ENCODE measurements around the gene BTBD17.

DNA sequence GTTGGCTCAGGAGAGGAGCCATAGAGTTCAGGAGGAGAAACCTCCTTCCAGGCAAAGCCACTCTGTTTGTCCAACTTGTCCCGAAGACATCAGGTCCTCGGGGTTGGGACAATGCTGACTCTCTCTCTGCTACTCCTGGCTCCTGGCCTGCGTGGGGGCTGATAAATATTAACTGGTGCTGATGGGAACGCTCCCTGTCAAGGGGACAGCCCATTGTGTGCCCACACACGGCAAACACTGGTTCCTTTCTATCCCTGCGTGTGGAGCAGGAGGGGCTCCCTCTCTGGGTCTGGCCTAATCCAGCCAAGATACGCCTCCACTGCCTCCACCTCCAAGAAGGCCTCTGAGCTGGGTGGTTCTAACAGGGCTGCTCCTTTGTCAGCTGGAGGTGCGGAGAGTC is 31.2 kb downstream of the BTBD17 start:
- TF ChIP-seq, protein P1, sequence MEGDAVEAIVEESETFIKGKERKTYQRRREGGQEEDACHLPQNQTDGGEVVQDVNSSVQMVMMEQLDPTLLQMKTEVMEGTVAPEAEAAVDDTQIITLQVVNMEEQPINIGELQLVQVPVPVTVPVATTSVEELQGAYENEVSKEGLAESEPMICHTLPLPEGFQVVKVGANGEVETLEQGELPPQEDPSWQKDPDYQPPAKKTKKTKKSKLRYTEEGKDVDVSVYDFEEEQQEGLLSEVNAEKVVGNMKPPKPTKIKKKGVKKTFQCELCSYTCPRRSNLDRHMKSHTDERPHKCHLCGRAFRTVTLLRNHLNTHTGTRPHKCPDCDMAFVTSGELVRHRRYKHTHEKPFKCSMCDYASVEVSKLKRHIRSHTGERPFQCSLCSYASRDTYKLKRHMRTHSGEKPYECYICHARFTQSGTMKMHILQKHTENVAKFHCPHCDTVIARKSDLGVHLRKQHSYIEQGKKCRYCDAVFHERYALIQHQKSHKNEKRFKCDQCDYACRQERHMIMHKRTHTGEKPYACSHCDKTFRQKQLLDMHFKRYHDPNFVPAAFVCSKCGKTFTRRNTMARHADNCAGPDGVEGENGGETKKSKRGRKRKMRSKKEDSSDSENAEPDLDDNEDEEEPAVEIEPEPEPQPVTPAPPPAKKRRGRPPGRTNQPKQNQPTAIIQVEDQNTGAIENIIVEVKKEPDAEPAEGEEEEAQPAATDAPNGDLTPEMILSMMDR (IDR thresholded peaks at IDR 0.05), result no peak
- TF ChIP-seq POLR2A (IDR thresholded peaks at IDR 0.05) (no peak), EP300 (IDR thresholded peaks at IDR 0.05) (no peak)
